GM18909 (cell line): Measurements from ENCODE around the gene DDX23.

Experiments
- ATAC-seq: cut with Tn5 transposase; IDR thresholded peaks from one replicate; pipeline ENCODE4 v1.9.1; 2021; ENCODE audit warnings: mild to moderate bottlenecking; ENCODE audit not compliant: unreplicated experiment, poor library complexity

Gene DDX23

DNA sequence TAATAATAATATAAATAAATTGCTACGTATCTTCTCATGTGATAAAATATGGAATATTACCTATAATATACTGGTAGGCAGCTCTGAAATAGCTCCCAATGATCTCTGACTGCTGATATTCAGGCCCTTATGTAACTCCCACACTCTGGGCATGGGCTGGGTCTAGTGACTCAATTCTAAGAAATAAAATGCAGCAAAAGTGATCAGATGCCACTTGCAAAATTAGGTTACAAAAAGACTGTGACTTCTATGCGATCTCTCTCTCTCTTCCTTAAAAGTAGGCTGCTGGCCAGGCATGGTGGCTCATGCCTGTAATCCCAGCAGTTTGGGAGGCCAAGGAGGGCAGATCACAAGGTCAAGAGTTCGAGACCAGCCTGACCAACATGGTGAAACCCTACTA is 44.0 kb downstream of the DDX23 start:
- ATAC-seq: no peak

GRCh38 chr12:48803675-48804074 is 48.3 kb downstream of the DDX23 start:
- no peak for ATAC-seq

DNA sequence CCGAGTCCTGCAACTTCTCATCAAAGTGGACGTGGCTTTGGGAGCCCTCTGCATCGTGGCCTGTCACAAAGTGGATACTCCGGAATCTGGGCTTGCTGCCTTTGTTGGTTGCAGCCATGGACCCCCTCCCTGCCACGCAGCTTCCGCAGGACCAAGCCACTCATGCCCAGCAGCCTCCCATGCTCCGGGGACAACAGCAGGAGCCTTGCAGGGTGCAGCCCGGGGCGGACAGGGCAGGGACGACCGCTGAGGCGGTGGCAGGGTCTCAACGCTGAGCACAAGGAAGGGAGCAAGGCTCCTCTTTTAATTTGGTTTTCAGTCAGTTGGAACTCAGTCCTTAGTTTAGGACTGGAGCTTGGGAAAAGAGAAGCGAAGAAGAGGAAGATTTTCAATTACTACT is 51.0 kb downstream of the DDX23 start:
- ATAC-seq: no peak

DNA sequence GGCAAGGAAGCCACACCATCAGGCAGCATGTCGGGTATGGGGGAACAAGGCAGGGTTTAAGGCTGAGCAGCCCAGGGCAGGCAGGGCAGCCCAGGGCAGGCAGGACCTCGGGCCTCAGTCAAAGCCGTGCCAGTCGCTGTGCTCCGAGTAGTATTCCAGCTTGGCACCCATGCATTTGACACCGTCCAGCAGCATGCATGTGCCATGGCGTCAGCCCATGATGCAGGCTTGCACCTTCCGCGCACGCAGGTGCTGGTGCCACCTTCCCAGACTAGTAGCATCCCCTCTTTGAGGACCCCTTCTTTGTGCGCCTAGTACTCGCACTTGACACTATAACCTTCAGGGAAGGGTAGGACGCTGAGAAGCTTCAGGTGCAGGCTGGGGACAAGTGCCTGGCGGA is 51.5 kb downstream of the DDX23 start:
- no peak for ATAC-seq

DNA sequence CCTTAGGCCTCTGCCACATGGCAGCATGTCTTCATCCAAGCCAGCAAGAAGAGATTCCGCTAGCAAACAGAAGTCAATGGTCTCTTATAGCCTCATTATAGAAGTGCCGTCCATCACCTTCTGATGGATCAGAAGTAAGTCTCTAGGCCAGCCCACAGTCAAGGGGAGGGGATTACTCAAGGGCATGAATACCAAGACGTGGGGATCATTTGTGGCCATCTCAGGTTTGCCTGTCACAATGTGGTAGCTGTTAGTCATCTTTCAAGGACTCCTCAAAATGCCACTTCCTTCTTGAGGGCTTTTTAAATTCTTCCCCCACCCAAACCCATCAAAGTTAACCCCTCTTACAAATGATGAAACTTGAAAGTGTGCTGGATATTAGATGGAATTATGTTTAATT is 55.0 kb downstream of the DDX23 start:
- no peak for ATAC-seq

GRCh38 chr12:48795550-48796455 is 56.2 kb downstream of the DDX23 start:
- no peak for ATAC-seq

- ATAC-seq: no peak
Measured at GRCh38 chr12:48794870-48795269, 57.1 kb downstream of the DDX23 start.

DNA sequence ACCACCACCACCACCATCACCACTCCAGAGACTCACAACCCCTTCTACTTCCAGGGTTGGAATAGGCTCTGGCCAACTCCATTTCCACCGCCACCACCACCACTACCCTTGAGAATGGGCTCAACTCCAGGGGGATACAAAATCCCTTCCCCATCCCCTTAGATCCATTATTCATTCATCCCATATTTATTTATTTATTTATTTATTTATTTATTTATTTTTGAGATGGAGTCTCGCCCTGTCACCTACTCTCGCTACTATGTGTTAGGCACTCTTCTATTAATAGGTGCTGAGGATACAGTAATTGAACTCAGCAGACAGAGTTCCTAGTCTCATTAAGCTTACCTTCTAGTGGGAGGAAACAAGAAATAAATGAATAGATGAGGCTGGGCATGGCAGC is 58.3 kb downstream of the DDX23 start:
- ATAC-seq: no peak

GRCh38 chr12:48789858-48790326 is 62.1 kb downstream of the DDX23 start:
- ATAC-seq: no peak

DNA sequence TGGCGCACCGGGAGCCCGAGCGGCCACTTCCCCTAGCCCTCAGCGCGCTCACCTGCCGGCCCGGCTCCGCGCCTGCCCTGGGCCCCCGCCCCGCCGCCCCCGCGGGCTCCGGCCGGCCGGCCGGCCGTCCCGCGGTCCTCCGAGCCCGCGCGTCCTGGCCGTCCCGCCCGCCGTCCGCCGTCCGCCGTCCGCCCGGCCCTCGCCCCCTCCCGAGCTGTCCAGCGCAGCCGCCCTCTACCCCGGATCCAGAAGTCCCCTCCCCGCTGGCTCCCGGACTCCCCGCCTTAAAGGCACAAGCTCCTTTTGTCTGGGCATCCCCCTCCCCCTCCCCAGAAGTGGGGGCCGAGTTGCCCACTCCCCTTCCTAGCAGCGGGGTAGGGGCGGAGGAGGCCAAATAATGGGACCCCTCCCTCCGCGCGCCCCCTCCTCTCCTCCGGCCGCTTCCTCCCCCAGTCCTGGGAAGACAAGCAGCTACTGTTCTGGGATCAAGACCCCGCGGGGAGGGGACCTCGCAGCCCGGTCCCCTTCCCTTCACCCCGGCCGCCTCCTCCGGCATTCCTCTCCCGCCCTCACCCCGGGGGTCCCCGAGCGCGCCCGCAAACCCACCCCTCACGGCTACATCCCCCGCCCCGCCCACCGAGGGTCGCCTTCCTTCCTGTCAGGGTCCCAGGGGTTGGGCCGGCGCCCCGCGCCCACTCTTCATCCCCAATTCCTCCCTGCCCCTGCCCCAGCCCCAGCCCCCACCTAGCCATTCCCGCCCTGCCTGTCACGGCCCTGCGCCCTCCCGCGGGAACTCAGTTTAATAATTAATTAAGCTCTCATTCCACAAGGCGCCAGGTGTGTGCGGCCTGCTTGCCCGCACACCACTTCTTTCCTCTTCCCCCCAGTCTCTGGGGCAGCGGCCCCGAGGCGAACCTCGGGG is 62.8 kb downstream of the DDX23 start, which contains the start of gene ADCY6:
Gene ADCY6 (minus strand): TSS at position 236 of the 922 bp plus-strand sequence. CDS start 5,655 bp downstream, outside the sequence.
- ATAC-seq: peak; percentile 68

GRCh38 chr12:48788524-48788853 is 63.5 kb downstream of the DDX23 start:
- ATAC-seq: peak; percentile 25

GRCh38 chr12:48787791-48788523 is 64.0 kb downstream of the DDX23 start:
- no peak for ATAC-seq

DNA sequence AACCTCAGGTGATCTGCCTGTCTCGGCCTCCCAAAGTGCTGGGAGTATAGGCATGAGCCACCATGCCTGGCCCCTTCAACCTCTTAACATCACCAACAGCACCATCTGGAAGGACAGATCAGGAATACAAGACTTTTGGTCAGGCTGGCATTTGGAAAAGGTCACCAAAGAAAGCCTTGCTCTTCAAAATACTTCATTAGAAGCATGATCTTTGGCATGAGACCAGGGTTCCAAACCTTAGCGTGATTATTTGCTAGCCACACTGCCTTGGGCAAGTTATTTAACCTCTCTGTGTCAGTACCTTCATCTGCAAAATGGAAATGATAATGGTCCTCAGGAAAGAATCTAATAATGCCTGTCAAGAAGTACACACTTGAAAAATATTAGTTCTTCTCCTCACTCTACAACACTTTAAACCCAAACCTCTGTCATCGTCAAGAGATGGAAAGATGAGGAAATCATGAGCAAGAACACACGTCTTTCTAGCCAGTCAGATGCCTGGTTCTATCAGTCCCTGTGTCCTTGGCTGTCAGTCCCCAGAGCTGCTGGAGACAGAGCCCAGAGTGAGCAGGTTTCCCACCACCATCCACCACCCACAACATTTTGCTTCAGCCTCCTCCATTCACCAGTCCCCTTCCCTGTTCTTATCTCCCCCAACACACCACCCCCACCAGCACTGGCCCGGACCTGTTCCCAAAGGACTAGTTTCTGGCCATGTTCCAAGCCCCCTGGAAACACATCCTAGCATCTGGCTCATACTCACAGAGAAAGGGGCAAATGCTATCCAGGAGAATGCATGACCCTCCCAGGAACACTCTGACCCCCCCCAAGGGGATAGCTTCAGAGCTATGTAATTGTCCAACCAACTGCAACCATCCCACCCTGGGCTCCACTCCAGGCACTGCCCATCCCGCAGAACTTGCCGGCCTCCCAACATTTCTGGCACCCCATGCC is 65.1 kb downstream of the DDX23 start:
- ATAC-seq: no peak

GRCh38 chr12:48783432-48783831 is 68.5 kb downstream of the DDX23 start:
- no peak for ATAC-seq

GRCh38 chr12:48782457-48783395 is 69.2 kb downstream of the DDX23 start:
- ATAC-seq: no peak

DNA sequence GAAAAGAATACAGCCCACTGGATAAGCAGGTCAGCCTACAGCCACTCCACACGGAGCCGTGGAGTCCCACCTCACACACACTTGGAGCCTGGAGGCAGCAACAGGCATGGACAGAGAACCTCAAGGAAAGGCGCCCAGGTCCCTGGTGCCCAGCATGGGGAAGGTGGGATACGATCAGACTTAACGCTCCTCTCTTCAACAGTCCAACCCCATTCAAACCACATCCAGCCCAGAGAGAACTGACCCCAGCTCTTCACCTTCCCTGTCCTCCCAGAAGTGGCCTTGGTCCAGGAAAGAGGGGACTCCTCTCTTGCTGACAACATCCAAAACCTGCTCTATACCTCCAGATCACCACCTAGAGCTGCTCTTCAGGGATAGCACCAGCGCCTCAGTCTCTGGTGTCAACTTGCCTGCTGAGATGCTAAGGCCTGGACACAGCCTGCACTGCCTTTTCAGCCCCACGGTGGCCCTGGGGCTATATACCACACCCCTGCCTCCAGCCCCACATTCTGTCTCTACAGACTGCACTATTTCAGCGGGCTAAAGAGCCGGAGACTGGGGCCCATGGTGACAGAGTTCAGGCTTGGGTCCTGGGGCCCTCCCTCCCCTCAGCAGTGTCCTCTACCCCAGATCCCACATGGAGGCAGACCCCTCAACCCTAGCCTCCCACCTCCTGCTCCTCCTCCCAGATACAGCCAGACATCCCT is 70.1 kb downstream of the DDX23 start:
- ATAC-seq: no peak

DNA sequence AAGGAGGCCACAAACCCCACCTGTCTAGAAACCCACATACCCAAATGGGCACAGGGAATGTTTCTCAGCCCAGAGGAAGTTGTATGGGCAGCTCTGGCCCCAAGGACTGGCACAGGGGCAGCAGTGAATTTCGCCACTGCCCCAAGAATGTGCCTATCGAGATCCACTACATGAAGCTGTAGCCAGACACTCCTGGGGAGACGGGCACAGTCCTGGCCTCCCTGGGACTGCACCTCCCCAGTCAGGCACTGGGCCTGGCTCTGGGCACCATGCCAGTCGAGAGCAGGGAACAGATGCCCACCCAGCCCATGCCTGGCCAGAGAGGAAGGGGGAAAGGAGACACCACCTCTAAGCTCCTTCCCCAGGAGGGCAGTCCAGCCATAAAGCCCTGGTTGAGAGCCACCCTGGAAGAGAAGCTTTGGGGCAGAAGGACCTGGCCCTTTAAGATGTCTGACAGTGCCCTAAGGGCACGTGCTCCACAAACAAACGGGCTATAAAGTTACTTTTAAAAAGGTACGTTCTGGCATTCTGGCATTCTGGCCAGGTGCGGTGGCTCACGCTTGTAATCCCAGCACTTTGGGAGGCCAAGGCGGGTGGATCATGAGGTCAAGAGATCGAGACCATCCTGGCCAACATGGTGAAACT is 71.5 kb downstream of the DDX23 start:
- ATAC-seq: no peak
